ENCODE data around the gene TPSAB1.

The TPSAB1 gene

GRCh38 chr16:1210461-1210860 lies 30.0 kb upstream of the TPSAB1 start:
- DNase-seq (ENCODE audit: low spot score) = no peak

GRCh38 chr16:1211451-1212268 lies 28.8 kb upstream of the TPSAB1 start:
- no peak for DNase-seq (ENCODE audit: low spot score)

- no peak for DNase-seq (ENCODE audit: low spot score)
Measured at GRCh38 chr16:1212616-1213194, 27.8 kb upstream of the TPSAB1 start.

- no peak for DNase-seq (ENCODE audit: low spot score)
Measured at GRCh38 chr16:1213231-1213630, 27.3 kb upstream of the TPSAB1 start.

GRCh38 chr16:1213796-1214372 lies 26.6 kb upstream of the TPSAB1 start:
- no peak for DNase-seq (ENCODE audit: low spot score)

- DNase-seq (ENCODE audit: low spot score) = no peak
Measured at GRCh38 chr16:1214719-1215118, 25.8 kb upstream of the TPSAB1 start.

GRCh38 chr16:1215574-1216295 lies 24.8 kb upstream of the TPSAB1 start:
- DNase-seq (ENCODE audit: low spot score) = no peak

GRCh38 chr16:1216296-1216619 lies 24.2 kb upstream of the TPSAB1 start:
- no peak for DNase-seq (ENCODE audit: low spot score)

- DNase-seq (ENCODE audit: low spot score) = no peak
Measured at GRCh38 chr16:1216681-1217400, 23.7 kb upstream of the TPSAB1 start.

GRCh38 chr16:1217526-1217925 lies 23.0 kb upstream of the TPSAB1 start:
- DNase-seq (ENCODE audit: low spot score) = no peak

GRCh38 chr16:1218061-1218929 lies 22.2 kb upstream of the TPSAB1 start:
- no peak for DNase-seq (ENCODE audit: low spot score)

GRCh38 chr16:1218930-1219611 lies 21.4 kb upstream of the TPSAB1 start:
- DNase-seq (ENCODE audit: low spot score) = no peak

- no peak for DNase-seq (ENCODE audit: low spot score)
Measured at GRCh38 chr16:1220098-1220728, 20.3 kb upstream of the TPSAB1 start.

GRCh38 chr16:1220841-1221627 lies 19.5 kb upstream of the TPSAB1 start:
- no peak for DNase-seq (ENCODE audit: low spot score)

GRCh38 chr16:1221628-1222552 lies 18.6 kb upstream of the TPSAB1 start:
- DNase-seq (ENCODE audit: low spot score) = no peak

- no peak for DNase-seq (ENCODE audit: low spot score)
Measured at GRCh38 chr16:1222553-1223354, 17.8 kb upstream of the TPSAB1 start.
